Inflammatory macrophage (primary cell): ENCODE data around the gene ACAP2.
"Not testable (repeated sequence)": the region's sequence is repeated elsewhere in the genome, so short reads cannot be mapped to it uniquely, and the experiment has no call there.

Source experiments
- DNase-seq, 2 donors: peaks; one replicate each; pipeline ENCODE4 v3.0.0-alpha.2; 2020 to 2022

The ACAP2 gene

DNA sequence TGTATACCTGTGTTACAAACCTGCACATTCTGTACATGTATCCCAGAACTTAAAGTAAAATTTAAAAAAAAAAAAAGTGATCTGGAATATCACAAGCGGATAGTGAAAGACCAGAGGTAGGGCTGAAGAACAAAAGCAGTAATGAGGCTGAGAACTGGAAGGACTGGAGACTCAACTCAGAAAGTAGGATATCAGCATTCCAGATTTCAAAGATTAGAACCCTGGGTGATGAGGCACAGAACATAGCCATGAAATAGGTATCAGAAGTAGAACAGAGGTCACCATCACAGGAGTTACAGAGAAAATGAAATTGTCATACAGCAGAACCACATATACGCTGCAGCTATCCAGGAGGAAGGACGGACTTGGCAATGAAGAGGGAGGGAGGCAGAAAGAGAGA is 56.1 kb downstream of the ACAP2 start:
- DNase-seq: no peak

DNA sequence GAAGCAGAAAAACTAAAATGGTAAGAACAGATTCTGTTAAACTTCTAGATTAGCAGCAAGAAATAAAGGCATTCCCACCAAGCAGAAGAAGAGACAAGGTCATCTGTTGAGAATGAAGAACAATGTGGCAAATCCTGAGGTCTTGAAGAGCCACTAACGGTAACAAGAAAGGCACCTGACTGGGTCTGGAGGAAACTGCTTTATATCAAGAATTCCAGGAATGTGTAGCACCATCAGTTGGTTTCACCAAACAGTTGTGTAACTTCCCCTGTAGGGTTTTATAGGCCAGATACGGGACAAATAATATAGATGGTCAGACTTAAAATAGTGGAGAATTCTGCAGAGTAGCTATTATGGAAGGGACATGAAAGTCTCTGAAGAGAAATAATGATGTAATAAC is 57.3 kb downstream of the ACAP2 start:
- peak in 1 of 2 donors; percentile 5 for DNase-seq

DNA sequence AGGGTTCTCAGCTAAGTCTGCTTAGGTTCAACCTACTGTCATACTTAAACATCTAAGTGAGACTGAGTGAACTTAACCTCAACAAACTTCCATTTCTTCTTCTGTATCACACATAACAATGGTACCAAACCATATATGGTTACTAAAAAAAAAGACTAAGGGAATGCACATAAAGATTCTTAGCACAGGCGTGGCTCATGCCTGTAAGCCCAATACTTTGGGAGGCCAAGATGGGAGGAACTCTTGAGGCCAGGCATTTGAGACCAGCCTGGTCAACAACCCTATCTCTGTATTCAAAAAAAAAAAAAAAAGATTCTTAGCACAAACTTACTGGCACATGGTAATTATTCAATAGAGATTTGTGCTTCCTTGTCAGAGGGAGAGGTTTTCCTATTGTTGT is 57.9 kb downstream of the ACAP2 start:
- no peak for DNase-seq

DNA sequence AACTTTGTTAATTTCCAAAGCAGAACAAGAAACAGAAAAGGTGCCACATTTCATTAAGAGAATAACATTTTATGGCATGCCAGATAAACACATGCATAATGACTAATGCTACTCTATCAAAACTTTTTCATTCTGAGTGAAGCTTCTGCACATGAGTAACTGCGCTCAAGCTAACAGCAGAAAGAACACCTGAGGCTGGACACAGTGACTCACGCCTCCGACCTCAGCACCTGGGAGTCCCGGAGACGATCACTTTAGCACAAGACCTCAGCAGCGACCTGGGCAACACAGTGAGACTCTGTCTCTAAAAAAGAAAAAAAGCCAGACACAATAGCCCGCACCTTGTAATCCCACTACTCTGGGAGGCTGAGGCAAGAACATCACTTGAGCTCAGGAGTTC is 70.6 kb downstream of the ACAP2 start:
- DNase-seq: no peak

DNA sequence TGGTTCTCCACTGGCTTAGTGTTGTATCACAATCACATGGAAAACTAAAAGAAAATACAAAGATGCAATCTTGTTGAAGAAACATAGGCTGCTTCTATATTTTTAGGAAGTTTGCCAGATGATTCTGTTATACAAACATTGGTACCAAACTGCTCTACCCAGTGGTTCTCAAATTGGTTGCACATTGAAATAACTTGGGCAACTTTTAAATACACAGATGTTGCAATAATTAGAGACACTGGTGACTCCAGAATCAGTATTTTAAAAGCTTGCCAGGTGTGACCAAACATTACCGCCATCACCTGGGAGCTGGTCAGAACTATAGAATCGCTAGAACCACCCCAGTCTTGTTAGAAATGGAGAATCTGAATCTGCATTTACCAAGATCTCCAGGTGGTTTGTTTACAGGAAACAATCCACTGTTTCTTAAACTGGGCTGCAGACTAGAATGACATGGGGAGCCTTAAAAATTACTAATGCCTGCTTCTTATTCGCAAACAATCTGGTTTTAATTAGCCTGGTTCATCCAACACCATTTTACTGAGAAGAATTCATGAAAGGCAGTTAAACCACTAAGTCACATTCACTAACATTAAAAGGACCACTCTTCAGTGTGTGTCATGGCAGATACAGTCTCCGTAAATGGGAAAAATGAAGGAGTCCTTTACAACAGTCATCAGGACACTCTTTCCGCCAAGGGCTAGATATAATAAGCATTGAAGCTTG is 76.5 kb downstream of the ACAP2 start:
- no peak for DNase-seq

DNA sequence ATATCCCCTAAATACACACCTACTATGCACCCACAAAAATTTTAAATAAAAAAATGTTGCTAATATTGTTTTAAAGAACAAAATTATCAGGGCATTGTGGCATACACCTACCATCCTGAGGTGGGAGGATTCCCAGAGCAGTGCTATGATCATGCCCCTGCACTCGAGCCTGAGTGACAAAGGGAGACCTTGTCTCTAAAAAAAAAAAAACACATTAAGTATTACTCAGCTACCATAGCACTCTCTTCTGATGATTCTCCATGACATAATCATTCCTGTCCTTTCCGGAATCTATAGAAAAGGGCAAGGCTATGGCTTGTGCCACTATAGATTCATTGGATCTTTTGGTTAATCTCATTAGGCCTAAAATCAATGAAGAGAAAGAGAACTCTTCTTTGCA is 77.4 kb downstream of the ACAP2 start:
- no peak for DNase-seq

DNA sequence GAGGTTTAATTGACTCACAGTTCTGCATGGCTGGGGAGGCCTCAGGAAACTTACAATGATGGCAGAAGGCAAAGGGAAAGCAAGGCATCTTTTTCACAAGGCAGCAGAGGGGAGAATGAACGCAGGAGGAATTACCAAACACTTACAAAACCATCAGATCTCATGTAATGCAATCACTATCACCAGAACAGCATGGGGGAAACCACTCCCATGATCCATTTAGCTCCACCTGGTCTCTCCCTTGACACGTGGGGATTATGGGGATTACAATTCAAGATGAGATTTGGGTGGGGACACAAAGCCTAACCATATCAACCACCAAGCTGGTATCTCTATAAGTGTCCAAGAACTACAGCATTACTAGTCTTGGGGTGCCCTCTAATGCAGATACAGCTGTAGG is 85.0 kb downstream of the ACAP2 start:
- DNase-seq: not testable (repeated sequence)

DNA sequence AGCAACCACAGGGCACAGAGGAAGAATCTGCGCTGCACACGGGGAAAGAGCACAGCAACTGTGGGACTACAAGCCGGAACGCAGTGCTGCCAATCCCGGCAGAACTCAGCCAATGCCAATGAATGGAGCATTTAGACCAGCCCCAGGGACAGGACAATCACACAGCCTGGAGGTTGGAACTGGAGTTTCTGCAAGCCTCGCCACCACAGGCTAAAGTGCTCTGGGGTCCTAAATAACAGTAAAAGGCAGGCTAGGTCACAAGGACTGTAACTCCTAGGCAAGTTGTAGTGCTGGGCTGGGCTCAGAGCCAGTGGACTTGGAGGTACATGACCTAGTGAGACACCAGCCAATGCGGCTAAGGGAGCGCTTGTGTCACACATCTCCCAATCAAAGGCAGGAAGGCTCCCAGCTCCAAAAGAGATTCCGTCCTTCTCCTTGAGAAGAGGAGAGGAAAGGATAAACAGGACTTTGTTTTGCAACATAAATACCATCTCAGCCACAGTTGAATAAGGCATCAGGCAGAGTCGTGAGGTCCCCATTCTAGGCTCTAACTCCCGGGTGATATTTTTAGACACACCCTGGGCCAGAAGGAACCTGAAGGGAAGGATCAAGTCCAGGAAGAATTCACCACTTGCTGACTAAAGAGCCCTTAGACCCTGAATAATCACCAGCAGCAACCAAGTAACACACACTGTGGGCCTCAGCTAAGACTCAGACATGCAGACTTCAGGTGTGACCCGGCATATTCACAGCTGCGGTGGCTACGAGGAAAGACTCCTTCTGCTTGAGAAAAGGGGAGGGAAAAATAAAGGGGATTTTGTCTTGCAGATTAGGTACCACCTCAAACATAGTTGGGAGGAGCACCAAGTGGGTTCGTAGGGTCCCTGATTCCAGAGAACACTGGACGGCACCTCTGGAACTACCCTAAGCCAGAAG is 86.4 kb downstream of the ACAP2 start:
- no peak for DNase-seq

DNA sequence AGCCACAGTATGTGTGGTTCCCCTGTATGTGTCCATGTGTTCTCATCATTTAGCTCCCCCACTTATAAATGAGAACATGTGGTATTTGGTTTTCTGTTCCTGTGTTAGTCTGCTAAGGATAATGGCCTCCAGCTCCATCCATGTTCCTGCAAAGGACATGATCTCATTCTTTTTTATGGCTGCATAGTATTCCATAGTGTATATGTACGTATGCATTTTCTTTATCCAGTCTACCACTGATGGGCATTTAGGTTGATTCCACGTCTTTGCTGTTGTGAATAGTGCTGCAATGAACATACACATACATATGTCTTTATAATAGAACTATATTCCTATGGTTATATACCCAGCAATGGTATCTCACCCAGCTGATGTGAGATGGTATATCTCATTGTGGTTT is 88.8 kb downstream of the ACAP2 start:
- DNase-seq: not testable (repeated sequence)

DNA sequence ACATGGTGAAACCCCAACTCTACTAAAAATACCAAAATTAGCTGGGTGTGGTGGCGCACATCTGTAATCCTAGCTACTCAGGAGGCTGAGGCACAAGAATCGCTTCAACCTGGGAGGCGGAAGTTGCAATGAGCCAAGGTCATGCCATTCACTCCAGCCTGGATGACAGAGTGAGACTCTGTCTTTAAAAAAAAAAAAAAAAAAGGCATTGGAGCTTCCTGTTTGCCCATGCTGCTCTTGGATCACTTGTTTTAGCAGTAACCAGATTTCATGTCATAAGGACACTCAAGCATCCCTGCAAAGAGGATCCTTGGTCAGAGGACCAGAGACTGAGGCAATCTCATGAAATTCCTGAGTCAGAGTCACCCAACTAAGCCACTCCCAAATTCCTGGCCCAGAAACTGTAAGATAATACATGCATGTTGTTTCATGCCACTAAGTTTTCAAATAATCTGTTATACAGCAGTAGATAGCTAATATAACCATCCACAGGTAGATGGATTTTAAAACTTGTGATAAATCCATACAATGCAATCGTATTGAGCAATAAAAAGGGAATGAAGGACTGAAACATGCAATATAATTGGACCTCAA is 89.8 kb downstream of the ACAP2 start:
- peak; percentile 78 to 90 for DNase-seq

DNA sequence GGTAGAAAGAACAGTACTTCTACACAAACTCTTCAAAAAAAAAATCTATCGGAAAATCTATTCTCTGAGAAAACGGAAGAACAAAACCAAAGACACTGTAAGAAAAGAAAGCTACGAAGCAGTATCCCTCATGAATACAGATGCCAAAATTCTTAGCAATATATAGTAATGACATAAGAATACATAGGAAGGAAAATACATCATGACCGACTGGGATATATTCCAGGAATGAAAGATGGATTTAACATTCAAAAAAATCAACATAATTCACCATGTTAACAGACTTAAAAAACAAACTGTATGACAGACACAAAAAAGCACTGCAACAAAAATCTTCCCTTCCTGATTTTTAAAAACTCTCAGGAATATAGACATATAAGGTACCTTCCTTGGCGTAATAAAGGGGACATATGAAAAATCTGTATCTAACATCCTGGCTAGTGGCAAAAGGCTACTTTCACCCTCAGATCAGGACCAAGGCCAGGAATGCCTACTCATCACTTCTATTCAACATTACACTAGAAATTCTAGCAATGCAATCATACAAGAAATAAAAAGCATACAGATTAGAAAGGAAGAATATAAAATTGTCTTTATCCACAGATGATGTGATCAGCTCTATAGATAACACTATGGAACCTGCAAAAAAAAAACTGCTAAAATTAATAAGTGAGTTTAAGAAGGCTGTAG is 94.2 kb downstream of the ACAP2 start:
- DNase-seq: no peak

DNA sequence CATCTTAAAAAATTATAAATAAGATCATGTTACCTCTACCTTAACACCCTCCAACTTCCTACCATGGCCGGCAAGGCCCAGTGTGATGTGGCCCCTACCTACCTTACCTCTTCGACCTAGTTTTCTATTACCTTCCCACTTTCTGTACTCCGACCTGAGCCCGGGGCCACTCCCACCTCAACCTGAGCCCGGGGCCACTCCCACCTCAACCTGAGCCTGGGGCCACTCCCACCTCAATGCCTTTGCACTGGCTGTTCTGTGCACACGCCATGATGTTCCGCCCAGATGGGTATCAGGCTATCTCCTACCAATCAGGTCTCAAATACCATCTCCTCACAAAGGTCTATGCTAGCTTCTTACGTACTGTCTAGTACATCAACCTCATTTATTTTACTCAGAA is 105.1 kb downstream of the ACAP2 start:
- no peak for DNase-seq

DNA sequence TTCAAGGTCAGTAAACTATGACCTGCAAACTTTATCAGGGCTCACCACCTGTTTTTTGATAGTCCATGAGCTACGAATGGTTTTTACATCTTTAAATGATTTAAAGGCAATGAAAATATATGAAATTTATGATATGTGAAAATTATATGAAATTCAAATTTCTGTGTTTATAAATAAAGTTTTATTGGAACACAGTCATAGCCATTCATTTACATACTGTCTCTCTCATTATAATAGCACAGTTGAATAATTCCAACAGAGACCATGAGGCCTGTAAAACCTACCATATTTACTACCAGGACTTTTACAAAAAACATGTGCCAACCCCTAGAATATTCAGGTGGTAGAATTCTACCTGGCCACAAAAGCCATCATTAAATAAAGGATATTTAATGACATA is 107.9 kb downstream of the ACAP2 start:
- no peak for DNase-seq

DNA sequence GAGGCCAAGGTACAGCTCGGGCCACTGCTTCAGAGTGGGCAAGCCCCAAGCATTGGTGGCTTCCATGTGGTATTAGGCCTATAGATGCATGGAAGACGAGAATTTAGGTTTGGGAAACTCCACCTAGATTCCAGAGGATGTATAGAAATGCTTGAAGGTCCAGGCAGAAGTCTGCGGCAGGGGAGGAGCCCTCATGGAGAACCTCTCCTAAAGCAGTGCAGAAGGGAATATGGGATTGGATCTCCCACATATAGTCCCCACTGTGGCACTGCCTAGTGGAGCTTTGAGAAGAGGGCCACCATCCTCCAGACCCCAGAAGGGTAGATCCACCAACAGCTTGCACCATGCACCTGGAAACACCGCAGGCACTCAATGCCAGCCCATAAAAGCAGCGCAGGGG is 123.8 kb downstream of the ACAP2 start:
- no peak for DNase-seq

DNA sequence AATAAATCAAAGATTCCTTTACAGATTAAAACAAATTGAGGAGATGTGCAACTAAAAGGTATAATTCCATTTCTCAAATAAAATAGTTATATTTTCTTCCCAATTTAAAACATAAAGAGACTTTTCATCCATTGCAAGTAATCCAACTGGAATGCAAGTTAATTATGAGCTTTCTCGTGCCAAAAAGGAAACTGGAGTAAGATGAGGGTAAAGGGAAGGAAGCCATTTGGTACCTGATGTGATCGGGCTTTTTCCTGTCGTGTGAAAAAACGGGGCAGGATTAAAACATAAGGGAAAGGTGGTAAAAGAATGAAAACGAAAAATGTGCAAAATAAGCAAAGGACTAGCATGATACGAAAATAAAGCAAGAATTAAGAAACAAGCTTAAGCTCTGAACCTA is 130.1 kb downstream of the ACAP2 start:
- DNase-seq: no peak

DNA sequence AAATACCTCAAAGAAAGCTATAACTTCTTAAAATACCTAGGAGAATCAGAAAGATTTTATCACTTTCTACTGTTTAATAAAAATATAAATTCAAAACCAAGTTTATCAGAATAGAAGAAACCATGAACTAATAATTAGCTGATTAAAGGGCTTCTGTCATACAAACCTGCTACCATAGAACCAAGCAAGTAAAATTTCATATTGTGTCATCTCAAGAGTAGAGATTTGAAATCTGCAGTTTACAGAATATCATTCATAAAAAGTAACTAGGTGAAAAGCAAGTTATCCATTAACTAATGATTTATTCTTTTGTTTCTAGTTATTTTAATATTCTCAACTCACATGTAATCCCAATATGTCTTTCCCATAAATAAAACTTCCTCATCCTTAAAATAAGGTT is 135.1 kb downstream of the ACAP2 start:
- DNase-seq: no peak

DNA sequence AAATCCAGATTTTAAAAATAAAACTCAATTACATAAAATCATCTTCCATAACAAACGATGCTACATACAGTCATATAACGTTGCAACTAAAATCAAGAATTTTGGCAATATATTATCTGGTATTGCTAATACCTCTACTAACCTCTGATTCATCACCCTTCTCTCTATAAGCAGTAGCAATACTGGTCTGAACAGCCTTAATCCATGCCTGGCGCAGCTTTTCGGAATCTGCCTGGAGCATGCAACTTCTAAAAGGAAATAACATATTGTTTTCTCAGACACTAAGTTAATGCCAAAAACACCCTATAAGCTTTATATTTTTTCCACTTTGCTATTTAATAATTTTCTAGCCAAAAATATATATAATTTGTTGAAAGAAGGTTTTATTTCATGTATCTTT is 136.5 kb downstream of the ACAP2 start:
- DNase-seq: no peak

DNA sequence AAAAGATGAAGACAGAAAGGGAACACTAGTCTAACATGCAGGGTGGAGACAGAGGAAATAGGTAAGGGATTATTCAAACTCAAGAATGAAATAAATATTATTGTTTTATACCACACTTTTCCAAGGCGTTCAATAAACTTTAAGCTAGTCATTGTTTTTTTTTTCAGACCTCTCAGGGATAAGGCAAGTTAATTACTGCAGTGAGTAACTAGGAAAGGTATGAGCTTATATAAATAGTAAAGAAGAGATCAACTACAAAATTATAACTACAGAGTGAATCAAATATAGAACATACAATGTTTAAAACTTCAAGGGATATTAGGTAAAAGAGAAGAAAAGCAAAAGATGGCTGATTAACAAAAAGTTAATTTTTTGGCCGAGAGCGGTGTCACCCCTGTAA is 140.4 kb downstream of the ACAP2 start:
- DNase-seq: no peak

DNA sequence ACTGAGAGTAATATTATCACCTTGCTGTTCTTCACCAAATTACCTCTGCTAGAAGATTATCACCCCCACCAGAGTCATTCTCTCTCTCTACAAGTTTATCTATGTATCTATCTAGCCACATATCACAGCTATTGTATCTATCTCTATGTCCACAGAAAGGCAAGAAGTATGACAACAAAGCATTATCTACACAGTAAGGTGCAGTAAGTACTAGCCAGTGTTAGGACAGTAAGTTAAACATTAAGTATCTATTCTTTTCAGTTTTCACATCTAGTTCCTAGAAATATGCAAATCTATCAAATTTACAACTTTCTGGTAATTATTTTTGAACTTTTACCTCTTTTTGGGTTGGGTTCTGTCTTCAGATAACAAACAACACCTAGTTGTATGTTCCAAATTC is 145.4 kb downstream of the ACAP2 start:
- no peak for DNase-seq

DNA sequence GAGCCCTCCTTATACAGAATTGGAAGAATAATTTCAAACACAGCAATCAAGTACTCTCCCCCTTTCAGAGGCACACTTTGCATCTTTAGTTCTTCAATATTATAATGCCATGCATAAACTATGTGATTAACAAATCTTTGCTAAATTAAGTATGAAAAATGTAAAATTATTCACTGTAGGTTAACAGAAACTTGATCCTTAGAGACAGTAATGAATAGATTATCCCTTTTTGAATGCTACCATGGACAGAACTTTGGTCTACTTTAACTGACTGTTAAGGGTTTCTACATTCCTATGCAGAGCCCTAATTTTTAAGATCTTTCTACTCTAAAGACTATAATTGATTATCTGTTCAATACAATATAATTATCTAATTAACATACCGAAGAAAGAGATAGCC is 146.2 kb downstream of the ACAP2 start:
- no peak for DNase-seq

DNA sequence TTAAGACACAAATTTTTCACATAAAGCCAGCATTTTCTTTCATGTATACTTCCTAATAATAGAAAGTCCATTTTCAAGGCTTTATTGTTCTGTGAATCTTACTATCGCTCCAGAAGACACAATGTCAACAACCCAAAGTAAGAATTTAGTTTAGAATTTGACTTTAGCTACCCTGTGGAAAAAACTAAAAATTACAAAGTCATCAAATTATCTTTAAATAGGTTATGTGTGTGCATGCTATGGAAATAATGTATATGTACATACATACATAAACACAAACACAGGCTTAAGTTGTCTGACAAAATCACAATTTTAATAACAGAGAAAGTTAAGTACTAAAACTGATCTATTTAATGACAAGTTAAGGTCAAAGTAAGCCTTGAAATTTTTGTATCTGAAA is 151.7 kb downstream of the ACAP2 start:
- no peak for DNase-seq

DNA sequence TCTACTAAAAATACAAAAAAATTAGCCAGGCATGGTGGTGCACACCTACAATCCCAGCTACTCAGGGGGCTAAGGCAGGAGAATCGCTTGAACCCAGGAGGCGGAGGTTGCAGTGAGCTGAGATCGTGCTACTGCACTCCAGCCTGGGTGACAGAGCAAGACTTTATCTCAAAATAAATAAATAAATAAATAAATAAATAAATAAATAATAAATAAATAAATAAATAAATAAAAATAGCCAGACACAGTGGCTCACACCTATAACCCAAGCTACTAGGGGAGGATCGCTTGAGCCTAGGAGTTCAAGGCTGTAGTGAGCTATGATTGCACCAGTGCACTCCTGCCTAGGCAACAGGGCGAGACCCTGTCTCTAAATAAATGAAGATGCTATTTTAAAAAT is 152.2 kb downstream of the ACAP2 start:
- not testable (repeated sequence) for DNase-seq
